ENCODE measurements around the gene IGFL1.

DNA sequence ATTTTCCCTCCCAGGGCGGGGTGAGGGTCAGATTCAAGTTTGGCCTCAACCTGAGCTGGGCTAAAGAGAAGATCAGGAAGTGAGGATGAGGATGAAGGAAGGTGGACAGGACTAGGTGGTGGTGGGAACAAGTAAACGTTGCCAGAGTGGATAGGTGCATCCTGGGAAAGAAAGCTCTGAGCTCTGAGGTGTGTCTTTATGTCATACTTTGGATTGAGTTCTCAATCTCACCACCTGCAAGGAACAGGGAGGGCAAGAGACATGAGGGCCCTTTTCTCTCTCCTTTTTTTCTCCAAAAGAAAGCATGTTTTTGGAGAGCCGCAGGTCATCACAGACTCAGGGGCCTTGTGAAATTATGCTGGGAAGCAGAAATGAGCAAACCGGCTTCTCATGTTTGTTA lies 38.2 kb upstream of the IGFL1 start:
- TF ChIP-seq CTCF (IDR thresholded peaks at IDR 0.05) (no peak), POLR2A (IDR thresholded peaks at IDR 0.05) (no peak)

All from Peyer's patch (tissue), 4 donors.